NCI-H1092 treated with DMSO at 0.1 percent for 48 hours (cell line): ENCODE results near the gene MEOX2.

ENCODE experiments used
- DNase-seq: peaks from one replicate; lab custom pipeline; 2025; lab: John Stamatoyannopoulos, UW

The MEOX2 gene

GRCh38 chr7:15610503-15610902 is 76.0 kb downstream of the MEOX2 start:
- no peak for DNase-seq

GRCh38 chr7:15609287-15609686 is 77.2 kb downstream of the MEOX2 start:
- no peak for DNase-seq

- no peak for DNase-seq
These were observed 78.8 kb downstream of the MEOX2 start for GRCh38 chr7:15607529-15608210.

DNA sequence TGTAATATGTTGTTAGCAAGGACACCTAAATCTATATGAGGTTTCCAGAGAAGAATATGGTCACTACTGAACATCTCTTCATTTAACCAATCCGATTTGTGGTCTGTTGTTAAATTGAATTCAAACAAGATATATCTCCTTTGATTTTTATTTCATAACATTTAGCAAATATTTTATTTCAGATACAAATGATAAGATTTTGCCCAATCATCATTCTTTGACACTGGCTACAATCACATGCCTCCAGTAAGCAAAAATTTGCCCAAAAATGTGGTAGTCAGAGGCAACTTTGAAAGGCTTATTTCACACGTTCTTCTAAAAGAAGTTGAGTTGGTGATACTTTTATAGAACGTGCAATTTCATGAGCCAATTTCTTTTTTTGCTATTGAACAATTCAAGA is 79.9 kb downstream of the MEOX2 start:
- DNase-seq = no peak

- DNase-seq = no peak
These were observed 82.3 kb downstream of the MEOX2 start for GRCh38 chr7:15604166-15604565.

- DNase-seq = no peak
These were observed 83.4 kb downstream of the MEOX2 start for GRCh38 chr7:15603124-15603523.

- no peak for DNase-seq
These were observed 84.2 kb downstream of the MEOX2 start for GRCh38 chr7:15602236-15602635.

GRCh38 chr7:15601175-15601574 is 85.3 kb downstream of the MEOX2 start:
- DNase-seq = no peak

DNA sequence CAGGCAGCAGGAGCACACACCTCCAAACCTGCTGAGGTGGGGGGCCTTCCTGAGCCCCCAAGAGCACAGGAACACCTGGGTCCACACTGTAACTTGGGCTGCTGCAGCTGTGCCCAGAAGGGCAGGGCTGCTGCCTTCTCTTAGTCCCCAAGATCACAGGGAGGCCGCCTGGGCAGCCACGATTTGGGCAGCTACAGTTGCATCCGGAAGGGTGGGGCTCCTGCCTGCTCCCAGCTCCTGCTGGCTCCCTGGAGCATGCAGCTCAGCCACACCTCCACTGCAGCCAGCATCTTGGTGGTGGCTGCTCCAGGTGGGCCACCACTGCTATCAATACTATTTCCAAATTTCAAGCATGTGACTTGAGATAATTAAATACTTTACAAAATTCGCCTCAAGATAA is 86.2 kb downstream of the MEOX2 start:
- DNase-seq = no peak

- no peak for DNase-seq
These were observed 92.0 kb downstream of the MEOX2 start for GRCh38 chr7:15594461-15594860.

DNA sequence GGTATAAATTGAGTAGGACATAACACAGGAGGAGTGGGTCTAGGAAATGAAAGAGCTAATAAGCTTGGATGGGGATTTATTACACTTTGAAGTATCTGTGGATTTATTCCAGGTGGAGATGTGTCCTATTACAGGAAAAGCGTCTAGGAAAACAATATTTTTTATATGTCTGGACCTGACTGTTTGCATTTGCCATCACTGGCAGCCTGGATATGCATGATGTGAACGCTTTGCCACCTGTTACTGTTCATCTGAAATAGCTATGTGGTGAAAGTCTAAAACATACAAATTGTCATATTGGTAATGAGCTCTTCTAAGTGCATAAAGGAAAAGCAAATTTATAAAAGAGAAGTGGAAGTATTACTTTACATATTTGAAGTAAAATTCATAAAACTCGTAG is 93.1 kb downstream of the MEOX2 start:
- DNase-seq = peak; percentile 73

DNA sequence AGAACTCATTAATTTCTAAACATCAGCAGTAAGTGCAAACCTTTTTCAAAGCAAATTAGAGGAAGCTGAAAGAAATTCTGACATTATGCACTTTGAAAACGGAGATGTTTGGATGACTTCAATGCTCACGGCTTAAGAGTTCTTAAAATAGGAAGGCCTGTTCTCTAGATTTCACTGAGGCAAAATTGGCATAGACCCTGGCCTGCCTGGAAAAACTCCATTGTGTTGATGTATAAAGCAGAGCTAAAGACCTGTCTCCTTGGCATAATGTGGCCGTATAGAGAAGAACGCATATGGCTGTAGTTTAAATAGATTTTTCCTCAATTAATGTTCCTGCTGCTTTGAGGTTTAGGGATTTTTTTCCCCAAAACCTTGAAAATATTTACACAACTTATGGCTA is 100.2 kb downstream of the MEOX2 start:
- DNase-seq = no peak

- no peak for DNase-seq
These were observed 101.9 kb downstream of the MEOX2 start for GRCh38 chr7:15584575-15584974.

DNA sequence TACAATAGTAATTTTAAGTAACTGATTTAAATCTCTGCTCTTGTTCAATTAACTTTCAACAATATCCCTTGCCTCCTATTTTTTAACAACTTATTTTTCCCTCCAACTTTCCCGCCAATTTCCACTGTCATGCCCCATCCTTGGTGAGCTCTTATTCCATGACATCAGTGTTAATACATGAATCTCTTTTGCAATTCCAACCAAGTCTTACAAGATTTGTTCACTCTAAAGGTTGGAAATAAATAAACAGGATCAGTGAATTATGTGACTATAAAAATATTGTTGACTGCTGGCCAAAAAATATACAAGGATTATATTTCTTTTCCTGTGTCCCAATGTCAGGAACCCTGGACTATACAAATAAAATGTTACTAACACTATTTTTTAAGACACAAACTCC is 103.7 kb downstream of the MEOX2 start:
- DNase-seq = no peak

GRCh38 chr7:15581352-15581951 is 105.0 kb downstream of the MEOX2 start:
- no peak for DNase-seq

DNA sequence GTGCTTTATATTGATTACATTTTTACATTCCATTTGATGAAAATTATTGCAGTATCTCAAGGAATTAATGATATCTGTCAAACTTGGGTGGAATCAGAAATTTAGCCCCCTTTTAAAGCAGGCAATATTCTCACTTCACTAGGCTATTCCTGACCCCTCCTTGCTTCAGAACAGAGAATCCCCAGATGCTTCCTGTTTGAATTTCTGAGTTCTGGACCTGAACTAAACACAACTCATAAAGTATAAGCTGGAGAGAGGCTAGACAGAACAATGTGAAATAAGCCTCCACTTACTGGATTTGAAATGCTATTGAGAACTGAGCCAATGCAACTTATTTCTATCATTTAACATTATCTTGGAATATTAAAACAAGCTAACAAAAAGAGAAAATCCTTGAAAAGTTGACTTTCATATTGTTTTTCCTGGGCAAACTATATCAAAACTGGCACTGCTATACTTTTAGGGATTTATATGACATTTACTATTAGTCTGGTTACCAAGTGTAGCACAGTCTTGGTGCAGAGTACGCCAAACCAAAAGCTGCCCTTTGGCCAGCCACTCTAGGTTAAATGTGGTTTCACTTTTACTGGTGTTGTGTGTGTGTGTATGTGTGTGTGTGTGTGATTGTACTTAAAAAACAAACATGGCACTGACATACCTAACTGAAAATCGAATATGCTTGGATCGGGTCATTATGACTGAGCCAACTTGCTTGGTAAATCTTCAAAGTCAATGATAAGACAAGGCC is 105.7 kb downstream of the MEOX2 start:
- DNase-seq = no peak

DNA sequence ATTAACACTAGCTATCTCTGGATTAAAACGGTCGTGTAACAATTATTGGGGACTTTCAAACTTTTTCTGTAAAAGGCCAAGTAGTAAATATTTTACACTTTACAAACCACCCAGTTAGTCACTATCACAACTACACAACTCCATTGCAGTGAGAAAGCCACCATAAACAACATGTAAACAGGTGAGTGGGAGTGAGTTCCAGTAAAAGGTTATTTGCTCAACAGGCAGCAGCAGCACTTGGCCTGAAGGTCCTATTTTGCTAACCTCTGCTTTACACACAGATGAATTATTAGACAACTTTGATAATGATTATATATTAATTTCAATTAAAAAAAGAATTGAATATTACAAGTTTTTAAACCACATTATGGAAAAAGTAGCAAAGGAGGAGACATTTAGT is 108.9 kb downstream of the MEOX2 start:
- DNase-seq = no peak

DNA sequence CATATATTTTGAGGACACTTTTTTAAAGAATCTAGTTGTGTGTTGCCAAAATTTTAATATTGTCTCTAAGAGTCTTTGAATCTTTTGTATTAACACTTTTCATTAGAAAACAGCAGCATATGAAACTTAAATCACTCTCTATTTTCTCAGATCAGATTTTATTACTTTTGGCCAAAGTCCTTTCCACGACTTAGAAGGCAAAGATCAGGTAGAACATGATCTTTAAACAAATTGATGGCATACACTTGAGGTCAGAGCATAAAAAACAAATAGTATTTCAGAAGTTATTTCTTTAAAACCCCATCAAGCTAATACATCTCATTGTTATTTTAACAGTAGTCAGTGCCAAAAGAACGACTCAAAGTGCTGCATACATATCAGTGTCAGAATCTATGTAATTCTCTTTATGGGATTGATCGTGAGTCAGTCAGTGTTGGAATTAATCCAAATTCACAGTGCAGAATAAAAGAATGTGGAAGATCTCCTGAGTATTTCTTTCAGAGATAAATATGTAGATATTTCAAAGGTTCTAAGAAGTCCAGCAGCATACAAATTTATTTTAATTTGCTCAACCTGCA is 115.1 kb downstream of the MEOX2 start:
- DNase-seq = no peak

- DNase-seq = no peak
These were observed 118.8 kb downstream of the MEOX2 start for GRCh38 chr7:15567652-15568051.

GRCh38 chr7:15567036-15567435 is 119.4 kb downstream of the MEOX2 start:
- no peak for DNase-seq

- DNase-seq = no peak
These were observed 120.0 kb downstream of the MEOX2 start for GRCh38 chr7:15566476-15566875.

DNA sequence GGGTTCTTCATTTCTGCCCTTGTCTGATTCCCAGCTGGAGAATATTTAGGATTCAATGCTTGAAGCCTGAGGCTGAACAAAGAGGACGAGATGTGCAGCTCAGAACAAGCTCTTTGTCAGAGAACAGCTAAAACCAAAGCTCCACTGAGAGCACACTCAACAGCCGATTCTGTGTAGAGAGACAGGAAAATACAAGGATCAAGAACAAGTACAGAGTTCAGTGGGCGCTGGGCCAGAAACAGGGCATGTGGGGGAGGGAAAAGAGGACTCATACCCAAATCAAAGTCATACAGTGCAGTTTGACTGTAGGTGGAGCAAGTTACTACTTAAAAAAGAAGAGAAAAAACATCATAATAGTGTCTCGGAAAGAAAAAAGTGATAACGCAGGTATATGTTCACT is 124.6 kb downstream of the MEOX2 start, which contains the start of gene AGMO:
TSS of gene AGMO (minus strand) at position 181 of the 400 bp plus-strand sequence.
- peak; percentile 68 for DNase-seq
